Measurements from ENCODE around the gene LNP1. TPM values are rescaled to one million over a fixed set of nuclear protein-coding genes. Genes with fewer than 3 reads are reported as not detected.

LNP1 gene
- total and polyA plus RNA-seq, 10 of the 15 experiments (the other 5 are each of a cell fraction or from before 2014, with no cell fraction given): 2.1 to 4.2 (median 2.7) TPM

GRCh38 chr3:100471444-100471843 is 70.1 kb downstream of the LNP1 start:
- POLR2A ChIA-PET: no interaction called here
- FAIRE-seq (no peak), ATAC-seq (no peak), DNase-seq (ENCODE audit: low read depth, low spot score) (no peak)
- Histone ChIP-seq H3K9me3 (replicated peaks; ENCODE audit: control insufficient read depth, insufficient read depth, low read length) (peaks cover 13% of the 10 kb centered on the region; the same call in 2 of the 3 replicates), H4K20me1 (ENCODE audit: control insufficient read depth, insufficient read depth) (no peaks in the 10 kb centered on the region), H3K27me3 (replicated peaks in 1 of 2; ENCODE audit: control insufficient read depth in 2 of 2, insufficient read depth in 2 of 2, low read length in 1 of 2) (no peaks in the 10 kb centered on the region), H2AFZ (ENCODE audit: control insufficient read depth, low read depth, low read length) (no peak overlapping the region), H3K79me2 (ENCODE audit: control insufficient read depth, insufficient read depth, low read length) (no peaks in the 10 kb centered on the region), H3K9ac (ENCODE audit: control insufficient read depth, insufficient read depth, low read length) (no peak overlapping the region), H3K4me1 (ENCODE audit: control insufficient read depth, insufficient read depth, low read length) (peaks cover under 1% of the 10 kb centered on the region), H3K27ac (ENCODE audit: control insufficient read depth, insufficient read depth) (no peak overlapping the region), H3K4me2 (ENCODE audit: control insufficient read depth, insufficient read depth) (no peak overlapping the region), H3K36me3 (ENCODE audit: control insufficient read depth in 2 of 2, insufficient read depth in 2 of 2, low read length in 1 of 2) (no peaks in the 10 kb centered on the region), H3K4me3 (no peak overlapping the region)
- WGBS (ENCODE audit: insufficient coverage, insufficient replicate concordance, low lambda C conversion rate, missing lambda C conversion rate): 69% methylated on average over 2 of the region's 2 CpGs
- intact Hi-C loops (cut with micrococcal nuclease; ENCODE audit: unreplicated experiment) (no loop called here), in situ Hi-C loops (cut with MboI) (no loop called here)
- TF ChIP-seq SIN3A (IDR thresholded peaks at IDR 0.05; ENCODE audit: low read depth, low read length): no peak
- TF ChIP-seq PML (IDR thresholded peaks at IDR 0.05; ENCODE audit: low read length): no peak
- no peak for TF ChIP-seq RUNX3 (IDR thresholded peaks at IDR 0.05; ENCODE audit: low read length)
- TF ChIP-seq MLLT1 (IDR thresholded peaks at IDR 0.05): no peak
- TF ChIP-seq TARDBP (IDR thresholded peaks at IDR 0.05; ENCODE audit: borderline replicate concordance): no peak
- TF ChIP-seq SPI1 (IDR thresholded peaks at IDR 0.05; ENCODE audit: borderline replicate concordance, insufficient read depth, low read depth, low read length): no peak
- TF ChIP-seq, protein P1, sequence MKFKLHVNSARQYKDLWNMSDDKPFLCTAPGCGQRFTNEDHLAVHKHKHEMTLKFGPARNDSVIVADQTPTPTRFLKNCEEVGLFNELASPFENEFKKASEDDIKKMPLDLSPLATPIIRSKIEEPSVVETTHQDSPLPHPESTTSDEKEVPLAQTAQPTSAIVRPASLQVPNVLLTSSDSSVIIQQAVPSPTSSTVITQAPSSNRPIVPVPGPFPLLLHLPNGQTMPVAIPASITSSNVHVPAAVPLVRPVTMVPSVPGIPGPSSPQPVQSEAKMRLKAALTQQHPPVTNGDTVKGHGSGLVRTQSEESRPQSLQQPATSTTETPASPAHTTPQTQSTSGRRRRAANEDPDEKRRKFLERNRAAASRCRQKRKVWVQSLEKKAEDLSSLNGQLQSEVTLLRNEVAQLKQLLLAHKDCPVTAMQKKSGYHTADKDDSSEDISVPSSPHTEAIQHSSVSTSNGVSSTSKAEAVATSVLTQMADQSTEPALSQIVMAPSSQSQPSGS (IDR thresholded peaks at IDR 0.05; ENCODE audit: low read length): no peak
- TF ChIP-seq MEF2A (IDR thresholded peaks at IDR 0.05; ENCODE audit: insufficient read depth, low read depth, low read length): no peak
- TF ChIP-seq NKRF (conservative IDR thresholded peaks at IDR 0.05): no peak
- TF ChIP-seq, protein P2, sequence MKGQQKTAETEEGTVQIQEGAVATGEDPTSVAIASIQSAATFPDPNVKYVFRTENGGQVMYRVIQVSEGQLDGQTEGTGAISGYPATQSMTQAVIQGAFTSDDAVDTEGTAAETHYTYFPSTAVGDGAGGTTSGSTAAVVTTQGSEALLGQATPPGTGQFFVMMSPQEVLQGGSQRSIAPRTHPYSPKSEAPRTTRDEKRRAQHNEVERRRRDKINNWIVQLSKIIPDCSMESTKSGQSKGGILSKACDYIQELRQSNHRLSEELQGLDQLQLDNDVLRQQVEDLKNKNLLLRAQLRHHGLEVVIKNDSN (IDR thresholded peaks at IDR 0.05; ENCODE audit: borderline replicate concordance, extremely low read length, insufficient read depth, low read depth, low read length): no peak
- no peak for TF ChIP-seq CHD1 (IDR thresholded peaks at IDR 0.05; ENCODE audit: low read depth, low read length)
- TF ChIP-seq SUPT20H (IDR thresholded peaks at IDR 0.05; ENCODE audit: borderline replicate concordance, control insufficient read depth, low read depth, low read length): no peak
- TF ChIP-seq SREBF2 (IDR thresholded peaks at IDR 0.05; ENCODE audit: low read length): no peak
- TF ChIP-seq, protein P3, sequence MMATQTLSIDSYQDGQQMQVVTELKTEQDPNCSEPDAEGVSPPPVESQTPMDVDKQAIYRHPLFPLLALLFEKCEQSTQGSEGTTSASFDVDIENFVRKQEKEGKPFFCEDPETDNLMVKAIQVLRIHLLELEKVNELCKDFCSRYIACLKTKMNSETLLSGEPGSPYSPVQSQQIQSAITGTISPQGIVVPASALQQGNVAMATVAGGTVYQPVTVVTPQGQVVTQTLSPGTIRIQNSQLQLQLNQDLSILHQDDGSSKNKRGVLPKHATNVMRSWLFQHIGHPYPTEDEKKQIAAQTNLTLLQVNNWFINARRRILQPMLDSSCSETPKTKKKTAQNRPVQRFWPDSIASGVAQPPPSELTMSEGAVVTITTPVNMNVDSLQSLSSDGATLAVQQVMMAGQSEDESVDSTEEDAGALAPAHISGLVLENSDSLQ (IDR thresholded peaks at IDR 0.05): no peak
- no peak for TF ChIP-seq PAX8 (IDR thresholded peaks at IDR 0.05)
- TF ChIP-seq HSF1 (IDR thresholded peaks at IDR 0.05; ENCODE audit: low read depth, low read length): no peak
- TF ChIP-seq IKZF1 (conservative IDR thresholded peaks at IDR 0.05): no peak
- SMC1A ChIA-PET (ENCODE audit: uncharacterized antibody, unreplicated experiment): interaction anchor here (0.7 to 1.3 kb wide), 4 partner anchors 8 to 102 kb away, joined by 3 to 4 read pairs (median 3); no protein-coding TSS in a partner anchor
- RAD21 ChIA-PET (ENCODE audit: unreplicated experiment): interaction anchor here (1.0 kb wide), 1 partner anchor 8 kb away, joined by 3 read pairs; no protein-coding TSS in a partner anchor
- BruUV-seq (replicated peaks): no TSS peak
- CTCF ChIA-PET: interaction anchor here (0.6 to 1.5 kb wide), 2 partner anchors 9 to 1047 kb away, joined by 3 read pairs; no protein-coding TSS in a partner anchor
